GM12878 (cell line): ENCODE measurements around the gene IFT88. TPM values are rescaled to one million over a fixed set of nuclear protein-coding genes. Genes with fewer than 3 reads are reported as not detected.

Source experiments
- BMI1 ChIP-seq: fragments of 450-650 bp; IDR thresholded peaks from 2 replicates; pipeline ENCODE4 v1.6.1; 2016; ENCODE audit warnings: mild to moderate bottlenecking, moderate library complexity, borderline replicate concordance
- CEBPB ChIP-seq, 2 experiments: fragments of 150-350 bp in 1 of 2; IDR thresholded peaks; 2 replicates each; pipeline ENCODE4 v1.6.1; 2012 to 2014; ENCODE audit warnings: low read depth in 2 of 2, low read length in 2 of 2, borderline replicate concordance in 1 of 2, inconsistent platforms in 1 of 2
- CHD4 ChIP-seq: fragments of 200-600 bp; sonication (generic); IDR thresholded peaks from 2 replicates; pipeline ENCODE4 v1.6.1; 2016; ENCODE audit warnings: mild to moderate bottlenecking
- CREM ChIP-seq: IDR thresholded peaks from 2 replicates; pipeline ENCODE4 v1.6.1; 2014; ENCODE audit warnings: antibody characterized with exemption, low read depth
- E2F8 ChIP-seq: fragments of 450-650 bp; IDR thresholded peaks from 2 replicates; pipeline ENCODE4 v1.6.1; 2018; ENCODE audit warnings: mild to moderate bottlenecking, low read depth, moderate library complexity; ENCODE audit not compliant: partially characterized antibody
- FOXM1 ChIP-seq: IDR thresholded peaks from 2 replicates; pipeline ENCODE4 v1.6.1; 2012; ENCODE audit warnings: low read depth, mild to moderate bottlenecking, inconsistent platforms, low read length, moderate library complexity
- HCFC1 ChIP-seq: fragments of 150-350 bp; IDR thresholded peaks from 2 replicates; pipeline ENCODE4 v1.6.1; 2014; ENCODE audit warnings: low read length
- HDGF ChIP-seq: fragments of 450-650 bp; IDR thresholded peaks from 2 replicates; pipeline ENCODE4 v1.6.1; 2016; ENCODE audit warnings: antibody characterized with exemption
- KDM1A ChIP-seq: fragments of 200-600 bp; sonication (generic); IDR thresholded peaks from 2 replicates; pipeline ENCODE4 v1.6.1; 2016; ENCODE audit warnings: borderline replicate concordance
- MTA3 ChIP-seq: IDR thresholded peaks from 2 replicates; pipeline ENCODE4 v1.6.1; 2012; ENCODE audit warnings: low read length, inconsistent platforms, borderline replicate concordance
- NFYA ChIP-seq: IDR thresholded peaks from 2 replicates; pipeline ENCODE4 v1.6.1; 2011; ENCODE audit warnings: low read depth, mild to moderate bottlenecking, low read length, improper control_type of control experiment, borderline replicate concordance
- SMARCA5 ChIP-seq: fragments of 450-650 bp; IDR thresholded peaks from 2 replicates; pipeline ENCODE4 v1.6.1; 2017; ENCODE audit warnings: mild to moderate bottlenecking
- SRF ChIP-seq, 2 experiments: IDR thresholded peaks; 2 replicates each; pipeline ENCODE4 v1.6.1; 2011; ENCODE audit warnings: low read depth in 2 of 2, low read length in 2 of 2, mild to moderate bottlenecking in 1 of 2, moderate library complexity in 1 of 2
- SUPT20H ChIP-seq: IDR thresholded peaks from 2 replicates; pipeline ENCODE4 v1.6.1; 2011; ENCODE audit warnings: low read depth, mild to moderate bottlenecking, low read length, moderate library complexity, borderline replicate concordance; ENCODE audit not compliant: control insufficient read depth
- TAF1 ChIP-seq: IDR thresholded peaks from 2 replicates; pipeline ENCODE4 v1.6.1; 2011; ENCODE audit warnings: mild to moderate bottlenecking, low read depth, low read length, borderline replicate concordance
- TCF3 ChIP-seq: IDR thresholded peaks from 2 replicates; pipeline ENCODE4 v1.6.1; 2012; ENCODE audit warnings: low read depth, mild to moderate bottlenecking, low read length, borderline replicate concordance; ENCODE audit not compliant: insufficient read depth
- TCF7 ChIP-seq: IDR thresholded peaks from 2 replicates; pipeline ENCODE4 v1.6.1; 2014; ENCODE audit warnings: antibody characterized with exemption, borderline replicate concordance
- WRNIP1 ChIP-seq: IDR thresholded peaks from 2 replicates; pipeline ENCODE4 v1.6.1; 2011; ENCODE audit warnings: low read depth, low read length, improper control_type of control experiment, borderline replicate concordance
- ZNF274 ChIP-seq: IDR thresholded peaks from one replicate; pipeline ENCODE4 v1.8.0; 2011; ENCODE audit not compliant: insufficient read length, insufficient read depth
- polyA plus RNA-seq, 11 experiments: library from polyadenylated mRNA; depleted of rRNA in 4 of 11; unstranded in 6 of 11; stranded (reverse) in 5 of 11; fragments of >200 nt; fragmentation: Nextera tagmentation in 4 of 11; fragmentation: Illumina TruSeq in 1 of 11; extraction: Ambion mirVana in 4 of 11; extraction: Trizol in 1 of 11; gene quantifications; 1 replicate in 1 of 11; 2 replicates in 10 of 11; pipeline versions ENCODE4 v1.2.1 to v1.2.3, GENCODE V29; 2011 to 2016; ENCODE audit warnings: inconsistent platforms in 2 of 11, missing spikeins in 2 of 11, low read depth in 1 of 11
- total RNA-seq, 4 experiments: library from RNA; depleted of rRNA in 3 of 4; stranded (reverse); fragments of >200 nt in 3 of 4; fragmentation: Illumina TruSeq in 1 of 4; extraction: Trizol in 1 of 4; gene quantifications; 2 replicates each; pipeline versions ENCODE4 v1.2.1 to v1.2.3, GENCODE V29; 2013 to 2021
- TF ChIP-seq, protein P1 (sequence below): fragments of 450-650 bp; formaldehyde crosslinking; IDR thresholded peaks from 2 replicates; pipeline ENCODE4 v1.5.0; 2022; ENCODE audit warnings: mild to moderate bottlenecking, missing genetic modification characterization
- TF ChIP-seq, protein P2 (sequence below): IDR thresholded peaks from 2 replicates; pipeline ENCODE4 v1.6.1; 2011; ENCODE audit warnings: low read depth, low read length, improper control_type of control experiment, borderline replicate concordance

IFT88 gene
- total and polyA plus RNA-seq, 10 of the 15 experiments (the other 5 are each of a cell fraction or from before 2014, with no cell fraction given), result 2.9 to 5.6 (median 4.1) TPM

GRCh38 chr13:20566898-20567874 lies at the start of gene IFT88 (continued):
- no peak for TF ChIP-seq E2F8
- TF ChIP-seq SMARCA5, result no peak
- TF ChIP-seq, protein P1, sequence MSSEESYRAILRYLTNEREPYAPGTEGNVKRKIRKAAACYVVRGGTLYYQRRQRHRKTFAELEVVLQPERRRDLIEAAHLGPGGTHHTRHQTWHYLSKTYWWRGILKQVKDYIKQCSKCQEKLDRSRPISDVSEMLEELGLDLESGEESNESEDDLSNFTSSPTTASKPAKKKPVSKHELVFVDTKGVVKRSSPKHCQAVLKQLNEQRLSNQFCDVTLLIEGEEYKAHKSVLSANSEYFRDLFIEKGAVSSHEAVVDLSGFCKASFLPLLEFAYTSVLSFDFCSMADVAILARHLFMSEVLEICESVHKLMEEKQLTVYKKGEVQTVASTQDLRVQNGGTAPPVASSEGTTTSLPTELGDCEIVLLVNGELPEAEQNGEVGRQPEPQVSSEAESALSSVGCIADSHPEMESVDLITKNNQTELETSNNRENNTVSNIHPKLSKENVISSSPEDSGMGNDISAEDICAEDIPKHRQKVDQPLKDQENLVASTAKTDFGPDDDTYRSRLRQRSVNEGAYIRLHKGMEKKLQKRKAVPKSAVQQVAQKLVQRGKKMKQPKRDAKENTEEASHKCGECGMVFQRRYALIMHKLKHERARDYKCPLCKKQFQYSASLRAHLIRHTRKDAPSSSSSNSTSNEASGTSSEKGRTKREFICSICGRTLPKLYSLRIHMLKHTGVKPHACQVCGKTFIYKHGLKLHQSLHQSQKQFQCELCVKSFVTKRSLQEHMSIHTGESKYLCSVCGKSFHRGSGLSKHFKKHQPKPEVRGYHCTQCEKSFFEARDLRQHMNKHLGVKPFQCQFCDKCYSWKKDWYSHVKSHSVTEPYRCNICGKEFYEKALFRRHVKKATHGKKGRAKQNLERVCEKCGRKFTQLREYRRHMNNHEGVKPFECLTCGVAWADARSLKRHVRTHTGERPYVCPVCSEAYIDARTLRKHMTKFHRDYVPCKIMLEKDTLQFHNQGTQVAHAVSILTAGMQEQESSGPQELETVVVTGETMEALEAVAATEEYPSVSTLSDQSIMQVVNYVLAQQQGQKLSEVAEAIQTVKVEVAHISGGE, result no peak
- TF ChIP-seq SRF (IDR thresholded peaks at IDR 0.05; ENCODE audit: low read depth in 2 of 2, low read length in 2 of 2), result no peak
- peak; percentile 24; the same call in 1 of the 2 replicates for TF ChIP-seq CREM
- 0 out of 2 replicates have a peak, but pooled peaks have one; percentile 48 for TF ChIP-seq MTA3
- TF ChIP-seq TAF1, result 0 out of 2 replicates have a peak, but pooled peaks have one; percentile 41
- TF ChIP-seq FOXM1, result no peak
- no peak for TF ChIP-seq CEBPB (IDR thresholded peaks at IDR 0.05; ENCODE audit: borderline replicate concordance in 1 of 2, low read depth in 2 of 2, low read length in 2 of 2)
- no peak for TF ChIP-seq SUPT20H
- no peak for TF ChIP-seq ZNF274
- TF ChIP-seq WRNIP1, result no peak
- no peak for TF ChIP-seq NFYA
- TF ChIP-seq HCFC1, result no peak
- TF ChIP-seq KDM1A, result no peak
- TF ChIP-seq BMI1, result no peak
- no peak for TF ChIP-seq TCF3
- peak; percentile 55; the same call in 1 of the 2 replicates for TF ChIP-seq HDGF
- TF ChIP-seq, protein P2, sequence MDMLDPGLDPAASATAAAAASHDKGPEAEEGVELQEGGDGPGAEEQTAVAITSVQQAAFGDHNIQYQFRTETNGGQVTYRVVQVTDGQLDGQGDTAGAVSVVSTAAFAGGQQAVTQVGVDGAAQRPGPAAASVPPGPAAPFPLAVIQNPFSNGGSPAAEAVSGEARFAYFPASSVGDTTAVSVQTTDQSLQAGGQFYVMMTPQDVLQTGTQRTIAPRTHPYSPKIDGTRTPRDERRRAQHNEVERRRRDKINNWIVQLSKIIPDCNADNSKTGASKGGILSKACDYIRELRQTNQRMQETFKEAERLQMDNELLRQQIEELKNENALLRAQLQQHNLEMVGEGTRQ, result no peak
- no peak for TF ChIP-seq CHD4
- TF ChIP-seq TCF7, result no peak
